Measurements from ENCODE around the gene ATP11A.
"Not testable (repeated sequence)": the region's sequence is repeated elsewhere in the genome, so short reads cannot be mapped to it uniquely, and the experiment has no call there.

The ATP11A gene

GRCh38 chr13:112776354-112776753 lies 86.5 kb downstream of the ATP11A start:
- no peak for DNase-seq (ENCODE audit: low read depth)

GRCh38 chr13:112776971-112777370 lies 87.1 kb downstream of the ATP11A start:
- no peak for DNase-seq (ENCODE audit: low read depth)

- no peak for DNase-seq (ENCODE audit: low read depth)
Measured at GRCh38 chr13:112777637-112778406, 88.0 kb downstream of the ATP11A start.

GRCh38 chr13:112779856-112780604 lies 90.2 kb downstream of the ATP11A start:
- no peak for DNase-seq (ENCODE audit: low read depth)

- DNase-seq (ENCODE audit: low read depth), result no peak
Measured at GRCh38 chr13:112781287-112781686, 91.4 kb downstream of the ATP11A start.

- no peak for DNase-seq (ENCODE audit: low read depth)
Measured at GRCh38 chr13:112781881-112782361, 92.1 kb downstream of the ATP11A start.

GRCh38 chr13:112782429-112783010 lies 92.7 kb downstream of the ATP11A start:
- DNase-seq (ENCODE audit: low read depth), result no peak

- no peak for DNase-seq (ENCODE audit: low read depth)
Measured at GRCh38 chr13:112783135-112783977, 93.5 kb downstream of the ATP11A start.

GRCh38 chr13:112783978-112784371 lies 94.1 kb downstream of the ATP11A start:
- DNase-seq (ENCODE audit: low read depth), result no peak

GRCh38 chr13:112784811-112785482 lies 95.1 kb downstream of the ATP11A start:
- no peak for DNase-seq (ENCODE audit: low read depth)

GRCh38 chr13:112785483-112785856 lies 95.6 kb downstream of the ATP11A start:
- no peak for DNase-seq (ENCODE audit: low read depth)

- DNase-seq (ENCODE audit: low read depth), result not testable (repeated sequence)
Measured at GRCh38 chr13:112786810-112787209, 97.0 kb downstream of the ATP11A start.

- DNase-seq (ENCODE audit: low read depth), result no peak
Measured at GRCh38 chr13:112790735-112791641, 101.2 kb downstream of the ATP11A start.

- no peak for DNase-seq (ENCODE audit: low read depth)
Measured at GRCh38 chr13:112791663-112792440, 102.0 kb downstream of the ATP11A start.

GRCh38 chr13:112792511-112792910 lies 102.7 kb downstream of the ATP11A start:
- DNase-seq (ENCODE audit: low read depth), result no peak

GRCh38 chr13:112793545-112794445 lies 104.0 kb downstream of the ATP11A start:
- no peak for DNase-seq (ENCODE audit: low read depth)

- no peak for DNase-seq (ENCODE audit: low read depth)
Measured at GRCh38 chr13:112795277-112795676, 105.4 kb downstream of the ATP11A start.

- no peak for DNase-seq (ENCODE audit: low read depth)
Measured at GRCh38 chr13:112796190-112796915, 106.5 kb downstream of the ATP11A start.
